C4-2B (cell line): ENCODE data around the gene NRP2.

ENCODE experiments used
- H3K27ac ChIP-seq: fragments of 450-650 bp; 2 replicates; pipeline ENCODE4 v1.5.1; 2017
- CTCF ChIP-seq: fragments of 450-650 bp; conservative IDR thresholded peaks from 2 replicates; pipeline ENCODE4 v1.5.1; 2017; ENCODE audit warnings: mild to moderate bottlenecking
- ZFX ChIP-seq: fragments of 450-650 bp; IDR thresholded peaks from 2 replicates; pipeline ENCODE4 v1.6.1; 2017

The NRP2 gene

GRCh38 chr2:205744074-205744591 lies 61.8 kb downstream of the NRP2 start:
- TF ChIP-seq CTCF (no peak), ZFX (no peak)
- H3K27ac ChIP-seq = no peak overlapping the region

GRCh38 chr2:205745661-205746419 lies 63.5 kb downstream of the NRP2 start:
- no peak overlapping the region for H3K27ac ChIP-seq
- TF ChIP-seq CTCF (no peak), ZFX (no peak)

GRCh38 chr2:205746420-205746785 lies 64.1 kb downstream of the NRP2 start:
- H3K27ac ChIP-seq = no peak overlapping the region
- no peak for TF ChIP-seq CTCF
- no peak for TF ChIP-seq ZFX

GRCh38 chr2:205747829-205748386 lies 65.6 kb downstream of the NRP2 start:
- H3K27ac ChIP-seq = no peak overlapping the region
- no peak for TF ChIP-seq ZFX
- TF ChIP-seq CTCF = no peak

- H3K27ac ChIP-seq = no peak overlapping the region
- no peak for TF ChIP-seq ZFX
Measured at GRCh38 chr2:205748639-205749038, 66.3 kb downstream of the NRP2 start.

GRCh38 chr2:205749078-205749477 lies 66.8 kb downstream of the NRP2 start:
- no peak overlapping the region for H3K27ac ChIP-seq
- TF ChIP-seq ZFX = no peak
- no peak for TF ChIP-seq CTCF

GRCh38 chr2:205750797-205751196 lies 68.5 kb downstream of the NRP2 start:
- H3K27ac ChIP-seq = no peak overlapping the region
- TF ChIP-seq ZFX (no peak), CTCF (no peak)
